Fibroblast of villous mesenchyme (primary cell): ENCODE measurements around the gene MATR3. TPM values are rescaled to one million over a fixed set of nuclear protein-coding genes. Genes with fewer than 3 reads are reported as not detected.
"Not testable (repeated sequence)": the region's sequence is repeated elsewhere in the genome, so short reads cannot be mapped to it uniquely, and the experiment has no call there.

Experiments
- DNase-seq: peaks from one replicate; pipeline ENCODE4 v3.0.0-alpha.2; 2010; ENCODE audit warnings: low read depth
- H3K4me3 ChIP-seq: 2 replicates; pipeline ENCODE4 v1.5.1; 2011; ENCODE audit warnings: low read depth, mild to moderate bottlenecking, low read length
- total RNA-seq: library from RNA; depleted of rRNA; stranded (reverse); fragments of >200 nt; gene quantifications from 2 replicates; pipeline ENCODE4 v1.2.3, GENCODE V29; 2012
- TF ChIP-seq, protein P1 (sequence below): IDR thresholded peaks from 2 replicates; pipeline ENCODE4 v1.5.1; 2012; ENCODE audit warnings: low read depth, mild to moderate bottlenecking, low read length; ENCODE audit not compliant: insufficient read depth

Gene MATR3
- total RNA-seq, 1 donor = 239 TPM

DNA sequence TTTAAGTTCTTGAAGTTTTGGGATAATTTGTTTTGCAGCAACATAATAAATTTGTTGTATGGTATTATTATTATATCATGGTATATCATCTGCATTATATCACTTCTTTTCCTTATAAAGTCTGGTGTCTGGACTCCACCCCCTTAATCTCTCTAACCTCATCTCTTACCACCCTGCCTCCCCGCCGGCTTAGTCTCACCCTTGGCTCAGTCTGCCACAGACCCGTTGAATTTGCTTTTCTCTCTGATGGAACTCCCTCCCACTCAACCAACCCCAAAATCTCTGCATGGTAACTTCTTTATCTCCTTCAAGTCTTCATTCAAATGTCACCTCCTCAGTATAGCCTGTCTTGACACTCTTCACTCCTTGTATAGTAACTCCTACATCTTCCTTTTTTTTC, 29.6 kb upstream of the MATR3 start:
- TF ChIP-seq, protein P1, sequence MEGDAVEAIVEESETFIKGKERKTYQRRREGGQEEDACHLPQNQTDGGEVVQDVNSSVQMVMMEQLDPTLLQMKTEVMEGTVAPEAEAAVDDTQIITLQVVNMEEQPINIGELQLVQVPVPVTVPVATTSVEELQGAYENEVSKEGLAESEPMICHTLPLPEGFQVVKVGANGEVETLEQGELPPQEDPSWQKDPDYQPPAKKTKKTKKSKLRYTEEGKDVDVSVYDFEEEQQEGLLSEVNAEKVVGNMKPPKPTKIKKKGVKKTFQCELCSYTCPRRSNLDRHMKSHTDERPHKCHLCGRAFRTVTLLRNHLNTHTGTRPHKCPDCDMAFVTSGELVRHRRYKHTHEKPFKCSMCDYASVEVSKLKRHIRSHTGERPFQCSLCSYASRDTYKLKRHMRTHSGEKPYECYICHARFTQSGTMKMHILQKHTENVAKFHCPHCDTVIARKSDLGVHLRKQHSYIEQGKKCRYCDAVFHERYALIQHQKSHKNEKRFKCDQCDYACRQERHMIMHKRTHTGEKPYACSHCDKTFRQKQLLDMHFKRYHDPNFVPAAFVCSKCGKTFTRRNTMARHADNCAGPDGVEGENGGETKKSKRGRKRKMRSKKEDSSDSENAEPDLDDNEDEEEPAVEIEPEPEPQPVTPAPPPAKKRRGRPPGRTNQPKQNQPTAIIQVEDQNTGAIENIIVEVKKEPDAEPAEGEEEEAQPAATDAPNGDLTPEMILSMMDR = no peak
- no peak for DNase-seq
- H3K4me3 ChIP-seq = no peak overlapping the region

DNA sequence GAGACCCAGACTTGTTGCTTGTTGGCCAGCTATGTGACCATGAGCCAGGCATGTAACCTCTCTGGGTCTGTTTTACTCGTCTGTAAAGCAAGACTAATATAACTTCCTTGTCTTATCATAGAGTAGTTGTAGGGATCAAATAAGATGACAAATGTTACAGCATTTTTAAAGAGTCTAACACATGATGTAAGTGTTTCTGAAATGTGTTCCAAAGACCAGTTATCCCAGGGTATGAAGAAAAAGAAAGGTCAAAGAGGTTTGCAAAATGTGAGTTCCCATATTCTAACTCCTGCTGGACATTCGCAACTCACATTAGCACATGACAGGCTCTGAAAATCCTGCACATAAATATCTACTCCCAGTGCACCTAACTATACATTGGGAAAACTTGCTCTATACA, 28.5 kb upstream of the MATR3 start:
- TF ChIP-seq, protein P1 = no peak
- DNase-seq = peak; percentile 45
- H3K4me3 ChIP-seq = no peak overlapping the region

DNA sequence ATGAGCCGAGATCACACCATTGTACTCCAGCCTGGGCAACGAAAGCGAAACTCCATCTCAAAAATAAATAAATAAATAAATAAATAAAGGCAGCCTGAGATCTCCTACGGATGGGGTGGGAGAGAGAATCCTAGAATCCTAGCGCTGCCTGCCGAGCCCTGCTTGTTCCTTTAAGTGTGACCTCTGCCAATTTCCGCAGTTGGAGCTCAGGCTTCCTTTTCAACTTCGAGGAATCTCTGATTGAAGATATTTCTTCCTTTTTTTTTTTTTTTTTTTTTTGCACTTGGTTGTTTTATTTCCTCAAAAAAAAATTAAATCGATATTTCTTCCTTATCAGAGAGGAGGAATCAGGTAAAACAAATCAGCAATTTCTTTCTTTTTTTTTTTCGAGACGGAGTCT, 27.3 kb upstream of the MATR3 start:
- H3K4me3 ChIP-seq = no peak overlapping the region
- DNase-seq = no peak
- TF ChIP-seq, protein P1 = no peak

DNA sequence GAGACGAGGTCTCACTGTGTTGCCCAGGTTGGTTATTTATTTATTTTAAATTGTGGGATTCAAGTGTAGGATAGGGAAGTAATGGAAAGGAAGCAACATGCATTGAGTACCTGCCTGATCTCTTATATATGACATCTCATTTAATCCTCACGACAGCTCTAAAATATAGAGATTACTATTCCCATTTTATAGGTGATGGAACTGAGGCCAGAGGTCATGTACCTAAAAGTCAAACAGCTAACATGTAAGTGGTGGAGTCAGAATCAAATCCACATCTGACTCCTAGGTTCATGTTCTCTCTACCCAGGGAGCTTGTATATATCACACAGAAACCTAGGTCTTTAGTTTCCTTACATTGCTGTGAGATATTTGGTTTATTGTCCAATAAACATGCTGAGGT, 26.1 kb upstream of the MATR3 start:
- TF ChIP-seq, protein P1 = no peak

DNA sequence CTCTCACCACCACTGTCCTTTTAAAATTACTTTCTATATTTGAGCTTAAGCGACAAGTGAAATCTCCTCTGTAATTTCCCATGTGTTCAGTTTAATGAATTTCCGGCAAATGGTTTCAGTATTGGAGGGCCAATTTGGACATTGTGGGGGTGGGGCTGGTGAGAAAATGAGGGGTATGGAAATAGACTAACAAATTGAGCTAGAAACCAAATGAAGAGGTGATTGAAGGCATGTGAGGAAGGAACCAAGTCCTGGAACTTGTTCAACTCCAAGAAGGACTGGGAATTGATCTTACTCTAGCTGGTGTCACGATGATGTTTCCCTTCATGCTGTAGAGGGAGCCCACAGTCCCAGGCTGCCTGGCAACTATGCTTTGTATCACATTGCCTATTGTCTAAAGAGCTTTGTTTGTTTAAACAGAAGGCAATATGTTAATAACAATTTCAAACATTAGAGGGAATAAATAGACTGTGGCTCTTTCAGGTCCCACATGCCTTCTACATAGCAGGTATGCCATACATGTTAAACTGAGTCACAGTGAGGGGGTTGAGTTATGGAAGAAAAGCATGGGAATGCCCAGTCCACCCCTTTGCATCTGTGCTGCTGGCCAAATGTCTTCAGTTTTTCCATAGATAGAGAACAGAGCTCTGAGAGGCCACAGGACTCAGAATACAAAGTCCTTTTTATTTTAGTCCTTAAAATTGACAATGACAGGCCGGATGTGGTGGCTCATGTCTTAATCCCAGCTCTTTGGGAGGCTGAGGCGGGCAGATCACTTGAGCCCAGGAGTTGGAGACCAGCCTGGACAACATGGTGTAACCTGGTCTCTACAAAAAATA, 25.0 kb upstream of the MATR3 start:
- TF ChIP-seq, protein P1 = peak; percentile 47
- DNase-seq = no peak
- no peak overlapping the region for H3K4me3 ChIP-seq

More for the DNA sequence above, 26.1 kb upstream of the MATR3 start:
- no peak for DNase-seq
- H3K4me3 ChIP-seq = no peak overlapping the region

DNA sequence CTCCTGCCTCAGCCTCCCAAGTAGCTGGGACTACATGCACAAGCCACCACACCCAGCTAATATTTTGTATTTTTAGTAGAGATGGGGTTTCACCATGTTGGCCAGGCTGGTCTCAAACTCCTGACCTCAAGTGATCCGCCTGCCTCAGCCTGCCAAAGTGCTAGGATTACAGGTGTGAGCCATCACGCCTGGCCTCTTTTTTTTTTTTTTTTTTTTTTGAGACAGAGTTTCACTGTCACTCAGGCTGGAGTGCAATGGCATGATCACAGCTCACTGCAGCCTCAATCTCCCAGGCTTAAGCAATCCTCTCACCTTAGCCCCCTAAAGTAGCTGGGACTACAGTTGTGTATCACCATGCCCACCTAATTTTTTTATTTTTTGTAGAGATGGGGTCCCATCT, 22.8 kb upstream of the MATR3 start:
- DNase-seq = not testable (repeated sequence)

DNA sequence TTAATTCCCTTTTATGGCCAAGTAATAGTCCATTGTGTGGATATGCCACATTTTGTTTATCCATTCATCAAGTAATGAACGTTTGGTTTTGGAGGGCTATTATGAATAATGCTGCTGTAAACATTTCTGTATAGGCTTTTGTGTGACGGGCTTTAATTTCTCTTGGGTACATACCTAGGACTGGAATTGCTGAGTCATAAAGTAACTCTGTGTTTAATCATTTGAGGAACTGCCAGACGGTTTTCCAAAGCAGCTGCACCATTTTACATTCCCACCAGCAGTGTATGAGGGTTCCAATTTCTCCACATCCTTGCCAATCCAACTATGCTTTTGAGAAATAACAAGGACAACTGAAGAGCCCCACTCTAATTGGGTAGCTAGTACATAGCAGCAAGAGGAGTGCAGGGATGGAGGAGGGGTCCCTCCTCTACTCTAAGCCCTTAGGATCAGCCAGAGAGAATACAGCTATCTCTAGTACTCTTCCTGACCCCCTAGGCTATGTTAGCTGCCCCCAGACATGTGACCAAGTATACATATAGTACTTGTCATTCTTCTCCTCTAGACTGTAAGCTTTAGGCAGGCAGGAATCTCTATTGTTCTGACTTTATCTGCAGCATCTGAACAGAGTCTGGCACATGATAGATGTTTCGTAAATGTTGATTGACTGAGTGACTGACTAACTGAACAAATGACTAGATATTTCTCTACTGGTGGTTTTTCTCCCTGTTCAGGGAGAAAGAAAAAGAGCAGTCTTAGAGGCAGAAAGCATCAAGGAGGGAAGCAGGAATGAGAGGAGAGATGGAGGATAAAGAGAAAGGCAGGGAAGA, 22.1 kb upstream of the MATR3 start:
- TF ChIP-seq, protein P1 = no peak
- DNase-seq = peak; percentile 87
- H3K4me3 ChIP-seq = no peak overlapping the region

More for the DNA sequence above, 22.8 kb upstream of the MATR3 start:
- not testable (repeated sequence) for H3K4me3 ChIP-seq
